GM23338 (cell line): ENCODE measurements around the gene PTPN7.

Experiments used
- CREB1 ChIP-seq: fragments of 250-450 bp; sonication (Bioruptor Pico); IDR thresholded peaks from 2 replicates; pipeline ENCODE4 v1.5.0; 2020; ENCODE audit warnings: low read depth, mild to moderate bottlenecking, moderate library complexity
- CTCF ChIP-seq, 2 experiments: fragments of 200-600 bp in 1 of 2; sonication (generic) in 1 of 2; conservative IDR thresholded peaks; 2 replicates each; pipeline versions ENCODE4 v1.5.1 to v1.6.1; 2016 to 2017; ENCODE audit warnings: antibody characterized with exemption in 2 of 2, low read depth in 2 of 2, mild to moderate bottlenecking in 2 of 2, moderate library complexity in 1 of 2
- ETS1 ChIP-seq: IDR thresholded peaks from 2 replicates; pipeline ENCODE4 v1.6.1; 2016; ENCODE audit warnings: antibody characterized with exemption
- EZH2 ChIP-seq: fragments of 200-600 bp; sonication (generic); IDR thresholded peaks from one replicate; pipeline ENCODE4 v1.8.0; 2017; ENCODE audit warnings: antibody characterized with exemption, mild to moderate bottlenecking, low read depth; ENCODE audit not compliant: unreplicated experiment
- EZH2phosphoT487 ChIP-seq: fragments of 200-600 bp; sonication (generic); IDR thresholded peaks from one replicate; pipeline ENCODE4 v1.8.1; 2018; ENCODE audit warnings: antibody characterized with exemption; ENCODE audit not compliant: unreplicated experiment
- JUNB ChIP-seq: IDR thresholded peaks from one replicate; pipeline ENCODE4 v1.6.1; 2016; ENCODE audit warnings: antibody characterized with exemption; ENCODE audit not compliant: unreplicated experiment
- NANOG ChIP-seq: IDR thresholded peaks from 2 replicates; pipeline ENCODE4 v1.6.1; 2016; ENCODE audit warnings: antibody characterized with exemption, borderline replicate concordance
- POLR2AphosphoS5 ChIP-seq: IDR thresholded peaks from 2 replicates; pipeline ENCODE4 v1.6.1; 2016; ENCODE audit warnings: antibody characterized with exemption, low read depth
- ZNF331 ChIP-seq: fragments of 250-450 bp; sonication (Bioruptor Pico); IDR thresholded peaks from 2 replicates; pipeline ENCODE4 v1.5.0; 2020; ENCODE audit warnings: low read depth, mild to moderate bottlenecking, moderate library complexity
- TF ChIP-seq, protein P1 (sequence below): IDR thresholded peaks from one replicate; pipeline ENCODE4 v1.6.1; 2018; ENCODE audit warnings: antibody characterized with exemption; ENCODE audit not compliant: unreplicated experiment

- TF ChIP-seq CREB1 (CRISPR knock-in tag), result no peak
- no peak for TF ChIP-seq CTCF (conservative IDR thresholded peaks at IDR 0.05; ENCODE audit: low read depth in 2 of 2)
- TF ChIP-seq, protein P1, sequence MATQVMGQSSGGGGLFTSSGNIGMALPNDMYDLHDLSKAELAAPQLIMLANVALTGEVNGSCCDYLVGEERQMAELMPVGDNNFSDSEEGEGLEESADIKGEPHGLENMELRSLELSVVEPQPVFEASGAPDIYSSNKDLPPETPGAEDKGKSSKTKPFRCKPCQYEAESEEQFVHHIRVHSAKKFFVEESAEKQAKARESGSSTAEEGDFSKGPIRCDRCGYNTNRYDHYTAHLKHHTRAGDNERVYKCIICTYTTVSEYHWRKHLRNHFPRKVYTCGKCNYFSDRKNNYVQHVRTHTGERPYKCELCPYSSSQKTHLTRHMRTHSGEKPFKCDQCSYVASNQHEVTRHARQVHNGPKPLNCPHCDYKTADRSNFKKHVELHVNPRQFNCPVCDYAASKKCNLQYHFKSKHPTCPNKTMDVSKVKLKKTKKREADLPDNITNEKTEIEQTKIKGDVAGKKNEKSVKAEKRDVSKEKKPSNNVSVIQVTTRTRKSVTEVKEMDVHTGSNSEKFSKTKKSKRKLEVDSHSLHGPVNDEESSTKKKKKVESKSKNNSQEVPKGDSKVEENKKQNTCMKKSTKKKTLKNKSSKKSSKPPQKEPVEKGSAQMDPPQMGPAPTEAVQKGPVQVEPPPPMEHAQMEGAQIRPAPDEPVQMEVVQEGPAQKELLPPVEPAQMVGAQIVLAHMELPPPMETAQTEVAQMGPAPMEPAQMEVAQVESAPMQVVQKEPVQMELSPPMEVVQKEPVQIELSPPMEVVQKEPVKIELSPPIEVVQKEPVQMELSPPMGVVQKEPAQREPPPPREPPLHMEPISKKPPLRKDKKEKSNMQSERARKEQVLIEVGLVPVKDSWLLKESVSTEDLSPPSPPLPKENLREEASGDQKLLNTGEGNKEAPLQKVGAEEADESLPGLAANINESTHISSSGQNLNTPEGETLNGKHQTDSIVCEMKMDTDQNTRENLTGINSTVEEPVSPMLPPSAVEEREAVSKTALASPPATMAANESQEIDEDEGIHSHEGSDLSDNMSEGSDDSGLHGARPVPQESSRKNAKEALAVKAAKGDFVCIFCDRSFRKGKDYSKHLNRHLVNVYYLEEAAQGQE, result no peak
- no peak for TF ChIP-seq EZH2
- no peak for TF ChIP-seq POLR2AphosphoS5
- TF ChIP-seq NANOG, result no peak
- no peak for TF ChIP-seq EZH2phosphoT487
- no peak for TF ChIP-seq ZNF331 (CRISPR knock-in tag)
- no peak for TF ChIP-seq JUNB
- no peak for TF ChIP-seq ETS1
Observed at GRCh38 chr1:202194328-202194648, 33.9 kb upstream of the PTPN7 start.
